Measurements from ENCODE around the gene EPHA8. TPM values are rescaled to one million over a fixed set of nuclear protein-coding genes. Genes with fewer than 3 reads are reported as not detected.

EPHA8 gene
- total RNA-seq, 1 donor from 2014 or later, result 0.23 TPM

GRCh38 chr1:22525211-22525610 is 38.1 kb upstream of the EPHA8 start:
- peaks cover 39% of the 10 kb centered on the region for H3K36me3 ChIP-seq (ENCODE audit: insufficient read depth, low read length)
- no peaks in the 10 kb centered on the region for H3K79me2 ChIP-seq (ENCODE audit: insufficient read depth, low read length)
- Mint-ChIP-seq H3K4me1 (ENCODE audit: low read depth, unreplicated experiment) (peaks cover 2% of the 10 kb centered on the region), H3K27ac (ENCODE audit: unreplicated experiment) (no peak overlapping the region), H3K9me3 (ENCODE audit: unreplicated experiment) (no peaks in the 10 kb centered on the region), H3K27me3 (ENCODE audit: low read depth, unreplicated experiment) (no peaks in the 10 kb centered on the region), H3K36me3 (ENCODE audit: low read depth, unreplicated experiment) (peaks cover 12% of the 10 kb centered on the region), H3K4me3 (ENCODE audit: unreplicated experiment) (no peak overlapping the region)
- no peaks in the 10 kb centered on the region for H3K9me3 ChIP-seq (ENCODE audit: insufficient read depth, low read depth, low read length)
- DNase-seq (ENCODE audit: low read depth) (no peak), FAIRE-seq (no peak)
- no peak overlapping the region for H3K4me3 ChIP-seq (ENCODE audit: insufficient read depth, low read depth, low read length)
- TF ChIP-seq EZH2 (IDR thresholded peaks at IDR 0.05; ENCODE audit: insufficient read depth, low read length), result no peak
- TF ChIP-seq CTCF (IDR thresholded peaks at IDR 0.05; ENCODE audit: insufficient read depth, low read depth, low read length), result no peak
- H3K27me3 ChIP-seq (ENCODE audit: insufficient read depth, low read length), result no peaks in the 10 kb centered on the region
- no peak overlapping the region for H3K27ac ChIP-seq (ENCODE audit: low read depth, low read length)
- H4K20me1 ChIP-seq (ENCODE audit: insufficient read depth, low read length), result peaks cover 6% of the 10 kb centered on the region
- H3K9ac ChIP-seq (ENCODE audit: low read length), result no peak overlapping the region
- H3K4me2 ChIP-seq (ENCODE audit: low read length), result no peak overlapping the region
- H3K4me1 ChIP-seq (ENCODE audit: insufficient read depth, low read length), result no peaks in the 10 kb centered on the region
- no peak overlapping the region for H2AFZ ChIP-seq (ENCODE audit: low read depth, low read length)

GRCh38 chr1:22525646-22526045 is 37.6 kb upstream of the EPHA8 start:
- no peak overlapping the region for H3K27ac ChIP-seq (ENCODE audit: low read depth, low read length)
- H3K9me3 ChIP-seq (ENCODE audit: insufficient read depth, low read depth, low read length), result no peaks in the 10 kb centered on the region
- FAIRE-seq, result no peak
- TF ChIP-seq CTCF (IDR thresholded peaks at IDR 0.05; ENCODE audit: insufficient read depth, low read depth, low read length) (no peak), EZH2 (IDR thresholded peaks at IDR 0.05; ENCODE audit: insufficient read depth, low read length) (no peak)
- Mint-ChIP-seq H3K4me3 (ENCODE audit: unreplicated experiment) (no peak overlapping the region), H3K27me3 (ENCODE audit: low read depth, unreplicated experiment) (no peaks in the 10 kb centered on the region), H3K27ac (ENCODE audit: unreplicated experiment) (no peak overlapping the region), H3K4me1 (ENCODE audit: low read depth, unreplicated experiment) (peaks cover 2% of the 10 kb centered on the region), H3K36me3 (ENCODE audit: low read depth, unreplicated experiment) (peaks cover 10% of the 10 kb centered on the region), H3K9me3 (ENCODE audit: unreplicated experiment) (no peaks in the 10 kb centered on the region)
- no peak overlapping the region for H2AFZ ChIP-seq (ENCODE audit: low read depth, low read length)
- no peak for DNase-seq (ENCODE audit: low read depth)
- H3K79me2 ChIP-seq (ENCODE audit: insufficient read depth, low read length), result no peaks in the 10 kb centered on the region
- H3K9ac ChIP-seq (ENCODE audit: low read length), result no peak overlapping the region
- H4K20me1 ChIP-seq (ENCODE audit: insufficient read depth, low read length), result peaks cover 6% of the 10 kb centered on the region
- no peak overlapping the region for H3K4me2 ChIP-seq (ENCODE audit: low read length)
- H3K36me3 ChIP-seq (ENCODE audit: insufficient read depth, low read length), result peaks cover 39% of the 10 kb centered on the region
- H3K4me3 ChIP-seq (ENCODE audit: insufficient read depth, low read depth, low read length), result no peak overlapping the region
- H3K27me3 ChIP-seq (ENCODE audit: insufficient read depth, low read length), result no peaks in the 10 kb centered on the region
- H3K4me1 ChIP-seq (ENCODE audit: insufficient read depth, low read length), result peaks cover 4% of the 10 kb centered on the region

- Histone ChIP-seq H3K4me3 (ENCODE audit: insufficient read depth, low read depth, low read length) (no peak overlapping the region), H3K4me1 (ENCODE audit: insufficient read depth, low read length) (peaks cover 4% of the 10 kb centered on the region), H3K27me3 (ENCODE audit: insufficient read depth, low read length) (no peaks in the 10 kb centered on the region), H4K20me1 (ENCODE audit: insufficient read depth, low read length) (peaks cover 6% of the 10 kb centered on the region), H3K36me3 (ENCODE audit: insufficient read depth, low read length) (peaks cover 35% of the 10 kb centered on the region), H3K4me2 (ENCODE audit: low read length) (no peak overlapping the region), H2AFZ (ENCODE audit: low read depth, low read length) (no peak overlapping the region), H3K27ac (ENCODE audit: low read depth, low read length) (no peak overlapping the region), H3K9ac (ENCODE audit: low read length) (no peak overlapping the region), H3K9me3 (ENCODE audit: insufficient read depth, low read depth, low read length) (no peaks in the 10 kb centered on the region), H3K79me2 (ENCODE audit: insufficient read depth, low read length) (no peaks in the 10 kb centered on the region)
- Mint-ChIP-seq H3K27ac (ENCODE audit: unreplicated experiment) (no peak overlapping the region), H3K4me1 (ENCODE audit: low read depth, unreplicated experiment) (peaks cover 2% of the 10 kb centered on the region), H3K36me3 (ENCODE audit: low read depth, unreplicated experiment) (peaks cover 9% of the 10 kb centered on the region), H3K9me3 (ENCODE audit: unreplicated experiment) (no peaks in the 10 kb centered on the region), H3K27me3 (ENCODE audit: low read depth, unreplicated experiment) (peaks cover under 1% of the 10 kb centered on the region), H3K4me3 (ENCODE audit: unreplicated experiment) (no peak overlapping the region)
- DNase-seq (ENCODE audit: low read depth) (no peak), FAIRE-seq (no peak)
- TF ChIP-seq EZH2 (IDR thresholded peaks at IDR 0.05; ENCODE audit: insufficient read depth, low read length), result no peak
- TF ChIP-seq CTCF (IDR thresholded peaks at IDR 0.05; ENCODE audit: insufficient read depth, low read depth, low read length), result no peak
Measured at GRCh38 chr1:22526098-22526497, 37.2 kb upstream of the EPHA8 start.

Data from astrocyte (in vitro differentiated cells and primary cell).